ENCODE data around the gene TPM2. TPM values are rescaled to one million over a fixed set of nuclear protein-coding genes. Genes with fewer than 3 reads are reported as not detected.
A peak's percentile ranks its signal among the peaks of the same experiment; 100 is the strongest.

Gene TPM2
- total RNA-seq, 1 donor from 2014 or later = 460 TPM

GRCh38 chr9:35651956-35652828, 37.5 kb downstream of the TPM2 start:
- Histone ChIP-seq H3K36me3 (no peaks in the 10 kb centered on the region), H3K4me3 (no peak overlapping the region), H3K27me3 (no peaks in the 10 kb centered on the region), H3K4me1 (peaks cover 11% of the 10 kb centered on the region), H3K27ac (no peak overlapping the region), H3K9me3 (no peaks in the 10 kb centered on the region)
- intact Hi-C loops (cut with DNase I) = loop anchor here (10.0 kb wide), 1 partner anchor 163 kb away; the partner anchor contains the start of genes HINT2 and SPAG8
- TF ChIP-seq POLR2A (IDR thresholded peaks at IDR 0.05) (no peak), POLR2AphosphoS5 (IDR thresholded peaks at IDR 0.05; ENCODE audit: insufficient read depth in 1 of 2, low read depth in 1 of 2) (peak in 1 of 2 donors; percentile 66)
- TF ChIP-seq, protein P1, sequence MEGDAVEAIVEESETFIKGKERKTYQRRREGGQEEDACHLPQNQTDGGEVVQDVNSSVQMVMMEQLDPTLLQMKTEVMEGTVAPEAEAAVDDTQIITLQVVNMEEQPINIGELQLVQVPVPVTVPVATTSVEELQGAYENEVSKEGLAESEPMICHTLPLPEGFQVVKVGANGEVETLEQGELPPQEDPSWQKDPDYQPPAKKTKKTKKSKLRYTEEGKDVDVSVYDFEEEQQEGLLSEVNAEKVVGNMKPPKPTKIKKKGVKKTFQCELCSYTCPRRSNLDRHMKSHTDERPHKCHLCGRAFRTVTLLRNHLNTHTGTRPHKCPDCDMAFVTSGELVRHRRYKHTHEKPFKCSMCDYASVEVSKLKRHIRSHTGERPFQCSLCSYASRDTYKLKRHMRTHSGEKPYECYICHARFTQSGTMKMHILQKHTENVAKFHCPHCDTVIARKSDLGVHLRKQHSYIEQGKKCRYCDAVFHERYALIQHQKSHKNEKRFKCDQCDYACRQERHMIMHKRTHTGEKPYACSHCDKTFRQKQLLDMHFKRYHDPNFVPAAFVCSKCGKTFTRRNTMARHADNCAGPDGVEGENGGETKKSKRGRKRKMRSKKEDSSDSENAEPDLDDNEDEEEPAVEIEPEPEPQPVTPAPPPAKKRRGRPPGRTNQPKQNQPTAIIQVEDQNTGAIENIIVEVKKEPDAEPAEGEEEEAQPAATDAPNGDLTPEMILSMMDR (IDR thresholded peaks at IDR 0.05) = no peak
- no peak for DNase-seq (ENCODE audit: extremely low spot score in 2 of 2)

DNA sequence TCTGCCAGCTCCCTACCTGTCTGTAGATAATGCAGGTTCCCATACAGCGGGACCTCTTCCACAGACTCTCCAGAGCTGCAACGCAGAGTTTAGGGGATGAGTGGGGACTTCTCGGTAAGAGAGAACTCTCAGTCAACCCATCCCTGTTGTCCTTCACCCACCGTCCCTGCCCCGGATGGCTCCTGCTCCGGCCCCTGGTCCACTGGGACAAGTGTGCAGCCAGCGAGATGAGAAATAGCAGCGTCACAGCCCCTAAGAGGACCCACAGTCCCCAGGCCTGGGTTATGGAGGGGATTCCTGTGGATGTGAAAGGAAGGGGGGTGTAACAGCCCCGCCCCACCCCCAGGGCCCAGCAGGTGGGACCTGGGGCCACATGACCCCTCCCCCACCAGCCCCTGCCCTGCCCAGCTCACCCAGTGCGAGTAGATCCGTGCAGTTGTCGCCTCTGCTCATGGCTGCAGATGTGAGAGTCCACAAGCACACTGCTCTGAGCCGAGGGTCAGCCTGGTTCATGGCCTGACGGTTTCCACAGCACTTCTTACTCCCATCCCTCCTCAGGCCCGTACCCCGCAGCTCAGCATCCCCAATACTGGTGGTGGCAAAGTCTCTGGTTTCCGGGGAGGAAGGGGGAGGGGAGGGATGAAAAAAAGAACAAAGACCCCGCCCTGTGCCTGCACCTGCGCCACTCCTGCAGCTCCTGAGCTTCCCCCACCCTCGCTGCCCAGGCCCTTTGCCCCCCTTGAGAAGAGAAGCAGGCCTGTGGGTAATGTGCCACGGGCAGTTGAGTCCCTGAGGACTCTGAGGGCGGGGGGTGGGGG, 39.2 kb downstream of the TPM2 start, which contains the start of gene SIT1:
Gene SIT1, minus strand, starts transcription at position 591 of the 818 bp plus-strand sequence. Its CDS starts 78 bp downstream, at position 513.
- no peaks in the 10 kb centered on the region for H3K27me3 ChIP-seq
- no peak for DNase-seq (ENCODE audit: extremely low spot score in 2 of 2)
- peak within 1 kb of the TSS; percentile 7 to 19 for H3K4me3 ChIP-seq
- peak within 1 kb of the TSS; percentile 56 for H3K27ac ChIP-seq
- TF ChIP-seq POLR2AphosphoS5 (IDR thresholded peaks at IDR 0.05; ENCODE audit: insufficient read depth in 1 of 2, low read depth in 1 of 2) = no peak
- TF ChIP-seq, protein P1 (IDR thresholded peaks at IDR 0.05) = no peak
- no peak for TF ChIP-seq POLR2A (IDR thresholded peaks at IDR 0.05)
- no peaks in the 10 kb centered on the region for H3K9me3 ChIP-seq
- H3K36me3 ChIP-seq = no peaks in the 10 kb centered on the region
- intact Hi-C loops (cut with DNase I) = loop anchor here (10.0 kb wide), 1 partner anchor 164 kb away; the partner anchor contains the start of genes HINT2 and SPAG8
- peaks cover 23% of the 10 kb centered on the region for H3K4me1 ChIP-seq

- intact Hi-C loops (cut with DNase I) = loop anchor here (10.0 kb wide), 1 partner anchor 165 kb away; the partner anchor contains the start of genes HINT2 and SPAG8
- no peaks in the 10 kb centered on the region for H3K9me3 ChIP-seq
- peaks cover 26% of the 10 kb centered on the region for H3K4me1 ChIP-seq
- no peaks in the 10 kb centered on the region for H3K27me3 ChIP-seq
- H3K36me3 ChIP-seq = no peaks in the 10 kb centered on the region
- H3K27ac ChIP-seq = peak overlapping the region; percentile 56
- TF ChIP-seq POLR2A (IDR thresholded peaks at IDR 0.05) (no peak), POLR2AphosphoS5 (IDR thresholded peaks at IDR 0.05; ENCODE audit: insufficient read depth in 1 of 2, low read depth in 1 of 2) (no peak)
- TF ChIP-seq, protein P1 (IDR thresholded peaks at IDR 0.05) = no peak
- DNase-seq (ENCODE audit: extremely low spot score in 2 of 2) = peak in 1 of 2 donors; percentile 85
- H3K4me3 ChIP-seq = peak overlapping the region; percentile 7 to 19
Measured at GRCh38 chr9:35649431-35650340, 40.0 kb downstream of the TPM2 start.

DNA sequence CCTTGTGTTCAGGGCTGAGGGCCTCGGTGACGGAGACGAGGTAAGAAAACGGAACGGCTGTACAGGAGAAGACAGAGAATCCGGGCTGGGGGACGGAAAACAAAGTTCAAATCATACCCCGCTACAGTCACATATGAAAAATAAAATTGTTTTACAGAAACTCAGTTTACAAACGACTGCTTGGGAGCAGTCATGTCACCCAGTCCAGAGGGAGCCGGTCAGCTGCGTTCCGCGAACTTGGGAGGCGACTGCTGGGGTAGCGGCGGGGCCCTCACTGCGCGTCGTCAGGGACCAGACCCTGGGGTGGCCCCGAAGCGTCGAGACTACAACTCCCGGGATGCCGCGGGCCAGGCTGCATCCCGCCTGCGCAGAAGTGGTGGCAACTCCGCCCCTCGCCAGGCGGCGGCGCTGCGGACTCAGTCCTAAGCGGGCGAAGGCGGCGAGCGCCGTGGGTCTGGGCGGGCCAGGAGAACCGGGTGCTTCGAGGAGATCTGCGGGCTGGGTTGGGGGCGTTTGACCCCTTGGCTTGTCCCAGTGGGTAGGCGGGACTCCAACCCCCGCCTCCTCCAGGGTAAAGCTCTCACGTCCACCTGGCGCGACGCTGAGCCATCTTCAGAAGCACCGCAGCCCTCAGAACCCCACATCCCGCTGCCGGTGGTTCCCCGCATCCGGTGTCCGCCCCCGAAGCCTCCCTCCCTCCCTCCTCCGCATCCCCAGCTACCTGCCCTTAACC, 43.0 kb downstream of the TPM2 start:
- Histone ChIP-seq H3K4me1 (peaks cover 26% of the 10 kb centered on the region), H3K27me3 (no peaks in the 10 kb centered on the region)
- intact Hi-C loops (cut with DNase I) = loop anchor here (1.0 kb wide), 1 partner anchor 82 kb away; no protein-coding TSS in a partner anchor

More for the DNA sequence above, 43.0 kb downstream of the TPM2 start:
- TF ChIP-seq POLR2A (IDR thresholded peaks at IDR 0.05) = peak in 1 of 2 donors; percentile 94
- TF ChIP-seq POLR2AphosphoS5 (IDR thresholded peaks at IDR 0.05; ENCODE audit: insufficient read depth in 1 of 2, low read depth in 1 of 2) = peak; percentile 91 to 99
- TF ChIP-seq, protein P1 (IDR thresholded peaks at IDR 0.05) = peak; percentile 89 to 97 (median 95)
- H3K4me3 ChIP-seq = peak overlapping the region; percentile 48 to 60
- peak overlapping the region; percentile 93 for H3K27ac ChIP-seq
- H3K36me3 ChIP-seq = no peaks in the 10 kb centered on the region
- no peak for DNase-seq (ENCODE audit: extremely low spot score in 2 of 2)
- H3K9me3 ChIP-seq = no peaks in the 10 kb centered on the region
